Measurements from ENCODE around the gene THOC6. TPM values are rescaled to one million over a fixed set of nuclear protein-coding genes. Genes with fewer than 3 reads are reported as not detected.
"Not testable (repeated sequence)": the region's sequence is repeated elsewhere in the genome, so short reads cannot be mapped to it uniquely, and the experiment has no call there.

The THOC6 gene
- total RNA-seq, 1 donor = 8.9 TPM

DNA sequence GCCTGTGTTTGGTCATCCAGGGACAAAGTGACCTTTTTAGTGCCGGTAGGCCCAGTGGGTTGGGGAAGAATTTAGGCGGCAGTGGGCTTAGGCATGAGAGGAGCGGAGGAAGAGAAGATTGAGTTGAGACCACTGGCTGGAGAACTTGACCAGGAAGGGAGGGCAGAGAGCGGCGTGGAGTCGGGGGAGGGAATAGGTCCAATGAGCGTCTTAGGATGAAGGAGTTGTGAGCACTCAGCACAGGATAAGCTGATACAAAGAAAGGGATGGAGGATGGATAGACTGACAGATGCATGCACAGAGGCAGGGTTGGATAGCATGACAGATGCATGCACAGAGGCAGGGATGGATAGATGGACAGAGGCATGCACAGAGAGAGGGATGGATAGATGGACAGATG, 49.6 kb downstream of the THOC6 start:
- H3K9me3 ChIP-seq (ENCODE audit: low read depth, low read length) = no peaks in the 10 kb centered on the region
- peaks cover 89% of the 10 kb centered on the region for H3K4me1 ChIP-seq (ENCODE audit: insufficient read depth, low read length)
- no peak overlapping the region for H3K4me3 ChIP-seq (ENCODE audit: low read length)
- H3K27me3 ChIP-seq (ENCODE audit: insufficient read depth, low read length) = no peaks in the 10 kb centered on the region

DNA sequence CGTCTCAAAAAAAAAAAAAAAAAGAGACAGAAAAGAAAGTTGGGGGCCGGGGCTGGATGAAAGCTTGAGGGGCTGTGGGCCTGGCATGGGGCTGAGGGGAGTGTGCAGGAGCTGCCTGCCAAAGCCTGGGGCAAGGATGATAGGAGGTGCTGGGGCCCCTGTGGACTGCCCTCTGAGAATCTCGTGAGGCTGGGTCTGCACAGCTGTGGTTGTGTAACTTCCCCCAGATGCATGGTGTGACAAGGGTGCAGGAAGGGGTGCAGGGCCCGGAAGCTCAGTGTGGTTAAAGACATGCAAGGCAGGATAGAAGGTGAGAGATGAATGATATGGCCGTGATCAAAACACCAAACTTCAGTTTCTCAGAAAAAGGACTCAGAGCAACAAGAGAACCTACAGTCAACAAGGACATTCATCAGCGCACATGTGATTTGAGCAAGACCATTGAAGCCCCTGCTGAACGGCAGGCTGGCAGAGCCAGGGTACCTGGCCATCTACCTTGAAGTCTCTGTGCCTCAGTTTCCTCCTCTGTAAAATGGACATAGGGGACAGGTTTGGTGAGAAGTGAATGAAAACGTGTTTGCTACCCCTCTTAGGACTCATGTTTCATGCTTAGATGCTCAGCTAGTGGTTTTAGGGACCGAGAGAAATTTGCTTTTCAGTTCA, 51.2 kb downstream of the THOC6 start:
- Histone ChIP-seq H3K27me3 (ENCODE audit: insufficient read depth, low read length) (no peaks in the 10 kb centered on the region), H3K4me3 (ENCODE audit: low read length) (no peak overlapping the region), H3K4me1 (ENCODE audit: insufficient read depth, low read length) (peaks cover 76% of the 10 kb centered on the region), H3K9me3 (ENCODE audit: low read depth, low read length) (no peaks in the 10 kb centered on the region)

DNA sequence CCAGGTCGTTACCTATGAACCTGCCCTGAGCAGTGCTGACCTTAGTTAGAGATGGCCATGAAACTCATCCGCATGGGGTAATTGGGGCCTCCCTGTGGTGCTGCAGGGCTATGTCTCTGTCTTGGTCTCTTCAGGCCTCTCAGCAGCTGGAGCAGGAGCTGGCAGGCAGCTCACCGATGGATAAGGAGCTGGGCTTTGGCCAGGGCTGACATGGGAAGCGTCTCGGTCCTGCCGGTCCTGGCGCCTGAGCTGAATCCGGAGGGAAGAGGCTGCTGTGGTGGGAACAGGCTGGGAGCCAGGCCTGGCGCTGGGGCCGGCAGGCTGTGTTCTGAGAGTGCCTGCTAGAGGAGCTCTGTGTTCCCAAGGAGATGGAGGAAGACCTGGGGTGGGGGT, 51.7 kb downstream of the THOC6 start:
- Histone ChIP-seq H3K27me3 (ENCODE audit: insufficient read depth, low read length) (no peaks in the 10 kb centered on the region), H3K4me1 (ENCODE audit: insufficient read depth, low read length) (peaks cover 70% of the 10 kb centered on the region), H3K9me3 (ENCODE audit: low read depth, low read length) (no peaks in the 10 kb centered on the region), H3K4me3 (ENCODE audit: low read length) (no peak overlapping the region)

DNA sequence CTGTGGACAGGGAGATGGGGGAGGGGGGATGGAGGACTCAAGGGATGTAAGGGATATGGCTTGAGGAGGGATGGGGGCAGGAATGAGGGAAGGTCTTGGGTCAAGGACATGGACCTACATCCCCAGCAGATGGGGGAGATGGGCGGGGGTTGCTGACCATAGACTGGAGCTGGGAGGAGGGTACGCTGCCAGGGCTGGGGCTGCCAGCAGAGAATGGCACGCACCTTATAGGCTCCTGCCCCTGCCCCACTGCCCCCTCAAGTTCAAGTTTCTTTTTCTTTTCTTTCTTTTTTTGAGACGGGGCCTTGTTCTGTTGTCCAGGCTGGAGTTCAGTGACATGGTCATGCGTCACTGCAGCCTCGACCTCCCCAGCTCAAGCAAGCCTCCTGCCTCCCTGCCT, 52.1 kb downstream of the THOC6 start:
- not testable (repeated sequence) for H3K4me3 ChIP-seq (ENCODE audit: low read length); H3K9me3 ChIP-seq (ENCODE audit: low read depth, low read length); H3K27me3 ChIP-seq (ENCODE audit: insufficient read depth, low read length)
- peaks cover 66% of the 10 kb centered on the region for H3K4me1 ChIP-seq (ENCODE audit: insufficient read depth, low read length)

DNA sequence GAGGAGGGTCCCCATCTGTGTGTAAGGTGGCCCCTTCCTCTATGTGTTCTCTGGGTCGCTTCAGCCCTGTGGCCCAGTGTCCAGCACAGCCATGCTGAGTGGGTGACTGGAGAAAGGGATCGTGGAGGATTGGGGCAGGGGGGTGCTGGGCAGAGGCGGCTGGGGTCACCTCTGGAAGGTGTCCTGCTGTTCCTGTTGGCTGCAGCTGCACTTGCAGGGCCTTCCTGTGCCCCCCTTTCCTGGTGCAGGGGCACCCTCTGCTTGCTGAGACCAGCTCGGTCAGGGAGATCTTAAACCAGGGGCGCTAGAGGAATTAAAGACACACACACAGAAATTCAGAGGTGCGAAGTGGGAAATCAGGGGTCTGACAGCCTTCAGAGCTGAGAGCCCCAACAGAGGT, 52.7 kb downstream of the THOC6 start:
- no peak overlapping the region for H3K4me3 ChIP-seq (ENCODE audit: low read length)
- H3K27me3 ChIP-seq (ENCODE audit: insufficient read depth, low read length) = no peaks in the 10 kb centered on the region
- no peaks in the 10 kb centered on the region for H3K9me3 ChIP-seq (ENCODE audit: low read depth, low read length)
- peaks cover 60% of the 10 kb centered on the region for H3K4me1 ChIP-seq (ENCODE audit: insufficient read depth, low read length)

Other genes starting within 250 kb of the THOC6 start
- gene ELOB, start 246.8 kb upstream of the THOC6 start, total RNA-seq = 92.6 TPM
- gene PRSS33, start 236.5 kb upstream of the THOC6 start, total RNA-seq = not detected
- not detected for gene PRSS41, start 225.6 kb upstream of the THOC6 start, total RNA-seq
- gene PRSS21, start 206.8 kb upstream of the THOC6 start, total RNA-seq = not detected
- 1.2 TPM for gene ZG16B, start 193.7 kb upstream of the THOC6 start, total RNA-seq
- 0.21 TPM for gene PRSS22, start 165.9 kb upstream of the THOC6 start, total RNA-seq
- gene FLYWCH2, start 140.8 kb upstream of the THOC6 start, total RNA-seq = 8.1 TPM
- 15.7 TPM for gene FLYWCH1, start 112.1 kb upstream of the THOC6 start, total RNA-seq
- not detected for gene KREMEN2, start 59.8 kb upstream of the THOC6 start, total RNA-seq
- 3.1 TPM for gene PAQR4, start 54.7 kb upstream of the THOC6 start, total RNA-seq
- gene PKMYT1, start 43.6 kb upstream of the THOC6 start, total RNA-seq = 1.3 TPM
- not detected for gene CLDN9, start 11.1 kb upstream of the THOC6 start, total RNA-seq
- gene CLDN6, start 5.9 kb upstream of the THOC6 start, total RNA-seq = not detected
- 8.2 TPM for gene TNFRSF12A, start 3.7 kb upstream of the THOC6 start, total RNA-seq
- gene HCFC1R1, start 93 bp upstream of the THOC6 start, total RNA-seq = 8.2 TPM
- gene BICDL2, start 12.9 kb downstream of the THOC6 start, total RNA-seq = 0.10 TPM
- 1.7 TPM for gene MMP25, start 22.5 kb downstream of the THOC6 start, total RNA-seq
- gene IL32, start 41.6 kb downstream of the THOC6 start, total RNA-seq = 115 TPM
- under 0.01 TPM for gene ZSCAN10, start 75.3 kb downstream of the THOC6 start, total RNA-seq
- 0.52 TPM for gene ZNF205, start 88.6 kb downstream of the THOC6 start, total RNA-seq
- 1.6 TPM for gene ZNF213, start 111.0 kb downstream of the THOC6 start, total RNA-seq
- not detected for gene OR1F1, start 164.2 kb downstream of the THOC6 start, total RNA-seq
- 4.5 TPM for gene ZNF200, start 211.1 kb downstream of the THOC6 start, total RNA-seq
- 26.7 TPM for gene MEFV, start 232.6 kb downstream of the THOC6 start, total RNA-seq